Smooth muscle cell of trachea (primary cell): ENCODE results near the gene ZNF438. TPM values are rescaled to one million over a fixed set of nuclear protein-coding genes. Genes with fewer than 3 reads are reported as not detected.

Experiments used
- total RNA-seq: library from RNA; depleted of rRNA; stranded (reverse); fragments of >200 nt; gene quantifications from 2 replicates; pipeline ENCODE4 v1.2.1, GENCODE V29; 2014

The ZNF438 gene
- total RNA-seq: 5.1 and 5.3 TPM in 2 replicates

DNA sequence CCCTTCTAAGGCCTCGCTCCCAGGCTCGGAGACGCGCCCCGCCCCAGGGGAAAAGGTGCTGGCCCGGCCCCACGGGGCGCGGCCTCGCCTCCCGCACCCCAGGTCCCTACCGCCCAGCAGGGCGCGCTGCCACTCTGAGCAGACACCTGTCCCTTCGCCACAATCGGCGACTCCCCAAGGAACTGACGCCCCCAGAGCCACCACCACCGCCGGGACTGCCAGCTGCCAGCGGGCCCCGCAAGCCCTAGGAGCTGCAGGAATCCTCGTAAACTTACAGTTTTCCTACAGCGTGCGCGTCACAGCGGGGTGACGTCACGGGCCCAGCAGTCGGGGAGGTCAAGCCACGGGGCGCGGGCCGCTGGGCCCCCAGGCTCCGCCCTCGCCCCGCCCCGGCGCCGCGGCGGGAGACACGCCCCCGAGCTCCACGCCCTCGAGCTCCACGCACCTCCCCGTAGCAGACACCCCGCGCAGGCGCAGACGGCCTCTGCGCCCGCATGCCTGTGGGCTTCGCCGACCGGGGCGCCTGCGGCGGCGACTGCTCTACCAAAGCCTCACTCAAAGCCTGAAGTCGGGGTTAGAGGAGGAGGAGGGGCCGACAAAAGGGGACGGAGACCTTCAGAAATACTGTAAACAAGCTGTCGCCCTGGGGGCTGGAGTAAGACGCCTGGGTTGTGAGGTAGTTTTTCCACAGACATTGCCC lies at the start of gene ZNF438:
Gene ZNF438 (minus strand): TSS at position 308 of the 700 bp plus-strand sequence. CDS start 154,831 bp downstream, outside the sequence.

